ENCODE results near the gene NDUFAB1.
A peak's percentile ranks its signal among the peaks of the same experiment; 100 is the strongest.

NDUFAB1 gene

DNA sequence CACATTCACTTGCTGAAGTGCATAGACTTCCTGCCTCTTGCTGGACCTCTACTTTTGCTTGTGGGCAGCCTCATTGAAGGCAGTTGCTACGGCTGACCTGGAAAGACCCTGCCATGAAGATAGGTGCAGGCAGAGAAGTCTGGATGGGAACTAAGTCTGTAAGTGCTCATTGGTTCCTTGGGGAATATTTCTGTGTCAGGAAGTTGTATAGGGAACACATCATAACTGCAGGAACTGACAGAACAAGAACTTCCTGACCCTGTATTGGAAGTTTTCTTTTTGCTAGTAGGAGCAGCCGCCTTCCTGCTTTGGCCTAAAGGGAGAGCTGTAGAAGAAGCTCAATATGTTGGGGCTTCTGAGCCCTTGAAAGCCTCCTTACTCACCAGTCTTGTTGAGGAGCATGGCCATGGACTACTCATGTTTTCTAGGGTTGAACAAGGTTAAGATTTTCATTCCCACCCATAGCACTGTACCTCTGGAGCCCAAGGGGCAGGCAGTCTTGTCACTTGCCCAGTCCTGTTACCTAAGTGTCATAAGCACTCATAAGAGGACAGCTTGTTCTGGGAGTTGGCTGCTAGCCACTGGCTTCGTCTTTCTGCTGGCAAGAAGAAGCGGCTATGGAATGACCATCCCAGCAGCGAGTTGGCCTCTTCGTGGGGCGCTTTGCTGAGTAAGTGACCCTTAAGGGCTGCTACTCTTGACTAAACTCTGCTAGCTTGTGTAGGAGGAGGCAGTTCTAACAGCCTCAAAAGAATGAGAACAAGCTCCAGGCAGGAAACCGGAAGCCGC lies 31.3 kb downstream of the NDUFAB1 start:
- no peak for DNase-seq (ENCODE audit: low read depth)
- H3K4me3 ChIP-seq (ENCODE audit: low read length), result no peak overlapping the region
- TF ChIP-seq, protein P1, sequence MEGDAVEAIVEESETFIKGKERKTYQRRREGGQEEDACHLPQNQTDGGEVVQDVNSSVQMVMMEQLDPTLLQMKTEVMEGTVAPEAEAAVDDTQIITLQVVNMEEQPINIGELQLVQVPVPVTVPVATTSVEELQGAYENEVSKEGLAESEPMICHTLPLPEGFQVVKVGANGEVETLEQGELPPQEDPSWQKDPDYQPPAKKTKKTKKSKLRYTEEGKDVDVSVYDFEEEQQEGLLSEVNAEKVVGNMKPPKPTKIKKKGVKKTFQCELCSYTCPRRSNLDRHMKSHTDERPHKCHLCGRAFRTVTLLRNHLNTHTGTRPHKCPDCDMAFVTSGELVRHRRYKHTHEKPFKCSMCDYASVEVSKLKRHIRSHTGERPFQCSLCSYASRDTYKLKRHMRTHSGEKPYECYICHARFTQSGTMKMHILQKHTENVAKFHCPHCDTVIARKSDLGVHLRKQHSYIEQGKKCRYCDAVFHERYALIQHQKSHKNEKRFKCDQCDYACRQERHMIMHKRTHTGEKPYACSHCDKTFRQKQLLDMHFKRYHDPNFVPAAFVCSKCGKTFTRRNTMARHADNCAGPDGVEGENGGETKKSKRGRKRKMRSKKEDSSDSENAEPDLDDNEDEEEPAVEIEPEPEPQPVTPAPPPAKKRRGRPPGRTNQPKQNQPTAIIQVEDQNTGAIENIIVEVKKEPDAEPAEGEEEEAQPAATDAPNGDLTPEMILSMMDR (IDR thresholded peaks at IDR 0.05; ENCODE audit: insufficient read depth, low read depth, low read length, missing control alignments), result no peak

DNA sequence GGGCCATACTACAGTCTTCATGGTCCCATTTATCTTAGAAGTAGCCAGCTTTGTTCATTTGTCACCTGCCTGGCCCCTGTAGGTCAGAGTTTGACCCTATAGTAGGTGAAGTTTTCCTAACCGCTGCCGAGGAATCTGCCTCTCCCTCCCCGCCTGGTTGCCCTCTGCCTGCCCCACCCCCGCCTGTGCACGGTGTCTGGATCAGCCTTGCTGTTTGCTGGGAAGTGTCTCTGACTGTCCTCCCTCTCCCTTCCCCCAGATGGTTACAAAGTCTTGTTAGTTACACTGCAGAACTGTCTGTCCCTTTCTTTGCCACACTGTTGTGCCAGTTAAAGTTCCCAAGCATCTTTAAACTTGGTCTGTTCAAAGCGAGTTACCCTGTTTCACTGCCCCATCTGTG lies 32.9 kb downstream of the NDUFAB1 start:
- H3K4me3 ChIP-seq (ENCODE audit: low read length), result no peak overlapping the region
- no peak for DNase-seq (ENCODE audit: low read depth)
- TF ChIP-seq, protein P1 (IDR thresholded peaks at IDR 0.05; ENCODE audit: insufficient read depth, low read depth, low read length, missing control alignments), result no peak

DNA sequence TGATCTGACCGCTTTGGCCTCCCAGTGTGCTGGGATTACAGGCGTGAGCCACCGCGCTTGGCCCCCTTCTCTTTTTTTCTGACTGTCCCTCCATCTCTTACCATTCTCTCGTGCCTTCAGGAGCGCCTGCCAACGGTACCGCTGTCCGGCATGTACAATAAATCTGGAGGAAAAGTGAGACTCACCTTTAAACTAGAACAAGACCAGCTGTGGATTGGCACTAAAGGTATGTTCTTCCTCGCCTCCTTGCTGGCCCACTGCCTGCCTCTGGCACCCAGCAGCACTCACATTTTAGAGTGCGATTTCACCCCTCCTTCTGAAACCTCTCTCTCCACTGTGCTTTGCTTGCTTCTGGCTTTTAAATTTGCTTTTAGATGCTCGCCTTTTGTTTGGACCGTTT lies 33.6 kb downstream of the NDUFAB1 start:
- TF ChIP-seq, protein P1 (IDR thresholded peaks at IDR 0.05; ENCODE audit: insufficient read depth, low read depth, low read length, missing control alignments), result no peak
- no peak overlapping the region for H3K4me3 ChIP-seq (ENCODE audit: low read length)

DNA sequence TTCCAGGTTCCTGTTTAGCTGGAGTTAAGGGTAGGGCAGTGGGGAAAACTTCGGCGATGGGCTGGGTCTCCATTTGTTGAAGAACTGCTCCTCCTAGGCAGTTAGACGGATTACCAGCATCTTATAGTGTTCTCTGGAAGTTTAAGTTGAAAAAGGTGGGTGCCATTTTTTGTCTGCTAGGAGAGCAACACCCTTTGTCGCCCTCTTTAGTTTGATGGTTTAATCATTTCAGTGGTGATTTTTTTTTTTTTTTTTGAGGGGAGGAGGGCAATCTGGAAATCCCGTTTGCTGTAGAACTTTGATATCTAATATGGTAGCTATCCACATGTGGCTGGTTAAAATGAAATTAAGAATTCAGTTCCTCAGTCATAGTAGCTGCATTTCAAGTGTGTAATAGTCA lies 34.5 kb downstream of the NDUFAB1 start:
- TF ChIP-seq, protein P1 (IDR thresholded peaks at IDR 0.05; ENCODE audit: insufficient read depth, low read depth, low read length, missing control alignments), result no peak
- DNase-seq (ENCODE audit: low read depth), result no peak
- H3K4me3 ChIP-seq (ENCODE audit: low read length), result no peak overlapping the region

More for the DNA sequence above, 33.6 kb downstream of the NDUFAB1 start:
- DNase-seq (ENCODE audit: low read depth), result no peak

DNA sequence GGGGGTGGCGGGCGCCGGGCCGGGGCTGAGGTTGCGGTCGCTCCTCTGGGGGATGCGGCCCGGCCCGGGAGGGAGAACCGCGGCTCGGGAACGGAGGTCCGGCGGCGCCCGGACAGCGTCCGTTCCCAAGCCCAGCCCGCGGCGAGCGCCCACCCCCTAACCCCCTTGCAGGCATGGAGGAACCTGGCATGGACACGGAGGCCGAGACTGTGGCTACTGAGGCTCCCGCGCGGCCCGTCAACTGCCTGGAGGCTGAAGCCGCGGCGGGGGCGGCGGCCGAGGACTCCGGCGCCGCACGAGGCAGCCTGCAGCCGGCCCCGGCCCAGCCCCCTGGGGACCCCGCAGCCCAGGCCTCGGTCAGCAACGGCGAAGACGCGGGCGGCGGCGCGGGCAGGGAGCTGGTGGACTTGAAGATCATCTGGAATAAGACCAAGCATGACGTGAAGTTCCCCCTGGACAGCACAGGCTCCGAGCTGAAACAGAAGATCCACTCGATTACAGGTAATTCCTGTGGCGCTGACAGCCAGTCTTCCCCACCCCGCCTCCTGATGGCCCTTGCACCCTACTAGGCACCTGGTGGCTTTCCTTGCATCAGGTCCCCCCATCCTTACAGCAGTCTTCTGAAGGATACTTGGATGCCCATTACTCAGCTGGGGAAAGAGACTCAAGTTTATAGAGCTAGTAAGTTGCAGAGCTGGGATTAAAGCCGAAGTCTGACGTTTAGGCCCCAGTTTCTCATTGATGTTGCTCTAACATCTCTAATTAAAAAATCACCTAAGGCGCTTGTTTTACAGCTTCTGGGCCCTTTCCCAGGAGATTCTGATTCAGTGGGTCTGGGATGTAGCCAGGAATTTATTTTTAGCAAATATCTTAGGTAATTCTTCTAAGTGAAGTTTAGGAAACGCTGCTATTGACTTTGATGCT lies 38.1 kb downstream of the NDUFAB1 start:
- TF ChIP-seq, protein P1 (IDR thresholded peaks at IDR 0.05; ENCODE audit: insufficient read depth, low read depth, low read length, missing control alignments), result no peak
- peak; percentile 37 for DNase-seq (ENCODE audit: low read depth)
- peak overlapping the region; percentile 76 for H3K4me3 ChIP-seq (ENCODE audit: low read length)

DNA sequence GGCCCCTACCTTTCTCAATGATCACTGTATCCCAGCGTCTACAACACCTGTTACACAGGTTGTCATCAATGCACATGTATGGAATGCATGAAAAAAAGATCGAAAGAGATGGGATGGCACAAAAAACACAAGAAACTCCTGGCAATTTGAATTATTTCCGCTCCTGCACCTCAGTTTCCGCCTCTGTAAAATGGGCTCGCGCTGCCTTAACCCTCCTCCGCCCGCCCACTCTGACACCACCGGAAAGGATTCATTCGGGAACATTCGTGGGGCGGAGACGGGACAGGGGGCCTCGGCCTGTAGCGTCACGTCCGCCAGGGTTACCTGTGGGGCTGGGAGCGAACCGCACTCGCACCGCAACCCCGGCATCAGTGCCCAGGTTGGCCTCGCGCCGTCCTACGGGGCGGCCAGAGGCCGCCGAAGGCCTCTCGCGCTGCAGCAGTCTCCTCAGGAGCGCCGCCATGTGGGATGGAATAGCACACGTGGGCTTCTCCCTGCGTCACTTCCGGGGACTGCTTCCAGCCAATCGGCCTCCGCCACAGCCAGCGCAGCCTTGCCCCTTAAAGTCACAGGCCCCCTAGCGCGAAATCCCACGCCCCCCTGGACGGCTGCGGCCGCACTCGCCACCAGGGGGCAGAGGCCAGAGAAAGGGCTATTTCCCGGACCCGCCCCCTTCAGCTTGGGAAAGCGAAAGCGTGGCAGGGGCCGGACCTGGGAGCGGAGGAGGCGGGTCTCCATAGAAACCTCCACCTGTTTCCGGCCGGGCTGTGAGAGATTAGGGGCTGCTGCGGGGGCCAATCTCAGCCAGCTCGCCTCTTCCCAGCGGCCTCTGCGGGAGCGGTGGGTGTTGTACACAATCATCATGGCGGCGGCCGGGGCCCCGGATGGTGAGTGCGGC lies 39.0 kb downstream of the NDUFAB1 start, which contains the start of the genes EARS2 and UBFD1:
EARS2 (minus strand) TSS at position 470 of the 898 bp plus-strand sequence; CDS start at position 463, 7 bp downstream.
UBFD1 (plus strand) TSS at position 847 of the 898 bp plus-strand sequence; CDS start at position 863, 16 bp downstream.
- peak within 1 kb of the TSS; percentile 76 for H3K4me3 ChIP-seq (ENCODE audit: low read length)
- DNase-seq (ENCODE audit: low read depth), result peak; percentile 99
- TF ChIP-seq, protein P1 (IDR thresholded peaks at IDR 0.05; ENCODE audit: insufficient read depth, low read depth, low read length, missing control alignments), result peak; percentile 76
